ENCODE data around the gene CUBN. TPM values are rescaled to one million over a fixed set of nuclear protein-coding genes. Genes with fewer than 3 reads are reported as not detected.

The CUBN gene
- total RNA-seq, 3 donors from 2014 or later (not counting 1 experiment from before 2014, with no cell fraction given) = 4.7 to 5.6 (median 5.1) TPM

DNA sequence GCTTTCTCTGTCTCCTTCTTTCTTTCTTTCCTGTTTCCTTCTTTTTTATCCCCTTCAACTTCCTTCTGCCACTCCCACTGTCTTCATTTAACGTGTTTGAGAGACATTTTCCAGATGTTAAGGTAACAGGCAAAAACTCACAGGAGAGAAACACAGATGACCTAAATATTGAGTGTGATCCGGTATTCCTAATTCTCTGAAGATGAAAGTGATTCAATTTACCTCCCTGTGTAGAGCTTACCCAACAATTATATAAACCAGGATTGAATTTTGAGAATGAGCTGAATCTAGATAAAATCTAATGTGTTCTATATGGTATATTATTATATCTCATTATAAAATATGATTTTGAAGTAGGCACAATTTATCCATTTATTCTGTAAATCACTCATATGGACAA is 265.8 kb downstream of the CUBN start:
- ATAC-seq (no peak), DNase-seq (no peak)
- WGBS (ENCODE audit: insufficient coverage) = no CpG with 5 or more reads among the region's 2 CpGs
- Mint-ChIP-seq H3K27me3 (ENCODE audit: low read depth in 2 of 2) (peaks cover 15 to 18% of the 10 kb centered on the region in 2 donors), H3K36me3 (no peaks in the 10 kb centered on the region), H3K27ac (no peak overlapping the region), H3K4me1 (no peaks in the 10 kb centered on the region), H3K9me3 (no peaks in the 10 kb centered on the region), H3K4me3 (no peak overlapping the region)
- no peaks in the 10 kb centered on the region for H3K27me3 ChIP-seq (ENCODE audit: control insufficient read depth, insufficient read depth, low read length)
- intact Hi-C loops (cut with micrococcal nuclease) = no loop called here
- H3K36me3 ChIP-seq (ENCODE audit: control insufficient read depth, insufficient read depth, low read length) = no peaks in the 10 kb centered on the region
- TF ChIP-seq, protein P1, sequence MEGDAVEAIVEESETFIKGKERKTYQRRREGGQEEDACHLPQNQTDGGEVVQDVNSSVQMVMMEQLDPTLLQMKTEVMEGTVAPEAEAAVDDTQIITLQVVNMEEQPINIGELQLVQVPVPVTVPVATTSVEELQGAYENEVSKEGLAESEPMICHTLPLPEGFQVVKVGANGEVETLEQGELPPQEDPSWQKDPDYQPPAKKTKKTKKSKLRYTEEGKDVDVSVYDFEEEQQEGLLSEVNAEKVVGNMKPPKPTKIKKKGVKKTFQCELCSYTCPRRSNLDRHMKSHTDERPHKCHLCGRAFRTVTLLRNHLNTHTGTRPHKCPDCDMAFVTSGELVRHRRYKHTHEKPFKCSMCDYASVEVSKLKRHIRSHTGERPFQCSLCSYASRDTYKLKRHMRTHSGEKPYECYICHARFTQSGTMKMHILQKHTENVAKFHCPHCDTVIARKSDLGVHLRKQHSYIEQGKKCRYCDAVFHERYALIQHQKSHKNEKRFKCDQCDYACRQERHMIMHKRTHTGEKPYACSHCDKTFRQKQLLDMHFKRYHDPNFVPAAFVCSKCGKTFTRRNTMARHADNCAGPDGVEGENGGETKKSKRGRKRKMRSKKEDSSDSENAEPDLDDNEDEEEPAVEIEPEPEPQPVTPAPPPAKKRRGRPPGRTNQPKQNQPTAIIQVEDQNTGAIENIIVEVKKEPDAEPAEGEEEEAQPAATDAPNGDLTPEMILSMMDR (IDR thresholded peaks at IDR 0.05) = no peak
- H3K9me3 ChIP-seq (ENCODE audit: control insufficient read depth, insufficient read depth, low read length) = no peaks in the 10 kb centered on the region
- no peak overlapping the region for H3K27ac ChIP-seq (ENCODE audit: low read length)
- H3K4me1 ChIP-seq (ENCODE audit: control insufficient read depth, insufficient read depth, low read length) = no peaks in the 10 kb centered on the region
- H3K4me3 ChIP-seq (ENCODE audit: low read length) = no peak overlapping the region

DNA sequence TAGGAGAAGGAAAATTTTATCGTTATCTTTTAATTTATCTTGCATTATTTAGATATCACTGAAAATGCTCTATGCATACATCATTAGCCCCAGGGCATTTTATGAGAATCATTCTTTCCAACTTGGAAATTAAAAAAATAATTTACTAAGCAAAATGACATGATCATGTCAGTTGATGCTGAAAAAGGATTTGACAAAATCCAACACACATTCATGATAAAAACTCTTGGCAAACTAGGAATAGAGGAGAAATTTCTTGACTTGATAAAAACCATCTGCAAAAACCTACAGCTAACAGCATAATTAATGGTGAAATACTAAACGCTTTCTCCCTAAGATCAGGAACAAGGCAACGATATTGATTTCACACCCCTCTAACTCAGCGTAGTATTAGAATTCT is 272.2 kb downstream of the CUBN start:
- no peaks in the 10 kb centered on the region for H3K4me1 Mint-ChIP-seq
- Histone ChIP-seq H3K27ac (ENCODE audit: low read length) (no peak overlapping the region), H3K9me3 (ENCODE audit: control insufficient read depth, insufficient read depth, low read length) (no peaks in the 10 kb centered on the region), H3K36me3 (ENCODE audit: control insufficient read depth, insufficient read depth, low read length) (no peaks in the 10 kb centered on the region), H3K4me1 (ENCODE audit: control insufficient read depth, insufficient read depth, low read length) (no peaks in the 10 kb centered on the region), H3K27me3 (ENCODE audit: control insufficient read depth, insufficient read depth, low read length) (no peaks in the 10 kb centered on the region), H3K4me3 (ENCODE audit: low read length) (no peak overlapping the region)
- no peaks in the 10 kb centered on the region for H3K36me3 Mint-ChIP-seq
- TF ChIP-seq, protein P1 (IDR thresholded peaks at IDR 0.05) = no peak
- no peak for DNase-seq
- H3K27ac Mint-ChIP-seq = no peak overlapping the region
- H3K27me3 Mint-ChIP-seq (ENCODE audit: low read depth in 2 of 2) = peaks cover 0 to 8% of the 10 kb centered on the region in 2 donors
- no peak overlapping the region for H3K4me3 Mint-ChIP-seq
- intact Hi-C loops (cut with micrococcal nuclease) = no loop called here
- no peaks in the 10 kb centered on the region for H3K9me3 Mint-ChIP-seq
- WGBS (ENCODE audit: insufficient coverage) = no CpG with 5 or more reads among the region's 4 CpGs
- no peak for ATAC-seq

DNA sequence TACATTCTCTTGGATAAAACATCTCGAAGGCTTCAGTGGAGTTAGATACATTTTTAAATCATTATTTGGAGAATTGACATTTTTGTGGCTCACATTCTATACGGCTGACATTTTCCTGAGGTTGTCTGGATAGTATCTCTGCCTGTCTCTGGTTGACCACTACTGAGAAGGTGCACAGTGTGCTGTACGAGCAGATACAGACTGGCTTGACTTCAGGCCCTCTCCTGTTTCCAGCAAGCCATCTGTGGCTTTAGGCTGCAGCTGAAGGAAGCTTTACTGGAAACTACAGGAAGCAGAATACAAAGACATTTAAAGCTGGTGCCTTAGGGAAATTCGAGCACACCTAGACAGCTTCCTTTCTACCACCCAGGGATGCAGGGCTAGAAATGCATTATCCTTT is 273.0 kb downstream of the CUBN start:
- no peak overlapping the region for H3K4me3 Mint-ChIP-seq
- H3K27ac ChIP-seq (ENCODE audit: low read length) = no peak overlapping the region
- H3K4me1 Mint-ChIP-seq = no peaks in the 10 kb centered on the region
- H3K27ac Mint-ChIP-seq = no peak overlapping the region
- H3K4me1 ChIP-seq (ENCODE audit: control insufficient read depth, insufficient read depth, low read length) = no peaks in the 10 kb centered on the region
- WGBS (ENCODE audit: insufficient coverage) = 39% methylated on average over 4 of the region's 4 CpGs
- H3K36me3 Mint-ChIP-seq = no peaks in the 10 kb centered on the region
- H3K27me3 ChIP-seq (ENCODE audit: control insufficient read depth, insufficient read depth, low read length) = no peaks in the 10 kb centered on the region
- H3K4me3 ChIP-seq (ENCODE audit: low read length) = no peak overlapping the region
- TF ChIP-seq, protein P1 (IDR thresholded peaks at IDR 0.05) = no peak
- H3K36me3 ChIP-seq (ENCODE audit: control insufficient read depth, insufficient read depth, low read length) = no peaks in the 10 kb centered on the region
- H3K27me3 Mint-ChIP-seq (ENCODE audit: low read depth in 2 of 2) = peaks cover 0 to 7% of the 10 kb centered on the region in 2 donors
- intact Hi-C loops (cut with micrococcal nuclease) = no loop called here
- no peaks in the 10 kb centered on the region for H3K9me3 Mint-ChIP-seq
- no peaks in the 10 kb centered on the region for H3K9me3 ChIP-seq (ENCODE audit: control insufficient read depth, insufficient read depth, low read length)
- no peak for DNase-seq
- ATAC-seq = no peak

DNA sequence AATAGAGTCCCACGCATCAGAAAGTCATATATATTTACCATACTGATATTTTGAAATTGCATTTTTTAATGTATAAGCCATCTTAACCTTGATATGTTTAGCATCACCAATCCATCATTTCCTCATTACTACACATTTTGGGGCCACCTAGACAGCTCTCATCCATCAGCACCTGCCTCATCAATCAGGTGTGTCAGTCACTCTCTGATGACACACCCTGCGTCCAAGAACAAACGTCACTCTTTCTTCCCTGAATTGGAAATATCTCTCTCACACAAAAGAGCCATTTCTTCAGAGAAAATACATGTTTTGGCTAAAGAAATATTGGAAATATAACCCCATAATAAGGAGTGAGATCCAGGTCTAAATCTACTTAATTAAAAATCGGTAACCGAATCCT is 273.5 kb downstream of the CUBN start:
- Histone ChIP-seq H3K9me3 (ENCODE audit: control insufficient read depth, insufficient read depth, low read length) (no peaks in the 10 kb centered on the region), H3K4me1 (ENCODE audit: control insufficient read depth, insufficient read depth, low read length) (no peaks in the 10 kb centered on the region), H3K4me3 (ENCODE audit: low read length) (no peak overlapping the region), H3K36me3 (ENCODE audit: control insufficient read depth, insufficient read depth, low read length) (no peaks in the 10 kb centered on the region), H3K27ac (ENCODE audit: low read length) (no peak overlapping the region), H3K27me3 (ENCODE audit: control insufficient read depth, insufficient read depth, low read length) (no peaks in the 10 kb centered on the region)
- ATAC-seq (no peak), DNase-seq (no peak)
- H3K4me3 Mint-ChIP-seq = no peak overlapping the region
- H3K36me3 Mint-ChIP-seq = no peaks in the 10 kb centered on the region
- H3K4me1 Mint-ChIP-seq = no peaks in the 10 kb centered on the region
- no peak overlapping the region for H3K27ac Mint-ChIP-seq
- TF ChIP-seq, protein P1 (IDR thresholded peaks at IDR 0.05) = no peak
- 100% methylated on average over 2 of the region's 5 CpGs for WGBS (ENCODE audit: insufficient coverage)
- H3K9me3 Mint-ChIP-seq = no peaks in the 10 kb centered on the region
- H3K27me3 Mint-ChIP-seq (ENCODE audit: low read depth in 2 of 2) = peaks cover 0 to 7% of the 10 kb centered on the region in 2 donors
- intact Hi-C loops (cut with micrococcal nuclease) = no loop called here

All from natural killer cell (primary cell).